Stimulated activated naive CD4-positive, alpha-beta T cell treated with Interleukin-2 at 50 U/mL for 16 hours (primary cell): ENCODE results near the gene MLH3.
A peak's percentile ranks its signal among the peaks of the same experiment; 100 is the strongest.
"Not testable (repeated sequence)": the region's sequence is repeated elsewhere in the genome, so short reads cannot be mapped to it uniquely, and the experiment has no call there.

Experiments used
- DNase-seq: peaks from one replicate; lab custom pipeline; 2025; lab: John Stamatoyannopoulos, UW

Gene MLH3

GRCh38 chr14:75050852-75051555, at the start of gene MLH3:
TSS of gene MLH3 (minus strand) at chr14:75051467. CDS start at chr14:75049655, 1,812 bp downstream.
- DNase-seq: peak; percentile 68

- no peak for DNase-seq
Observed at GRCh38 chr14:75098682-75099081, 47.4 kb upstream of the MLH3 start.

GRCh38 chr14:75098212-75098611, 46.9 kb upstream of the MLH3 start:
- DNase-seq: no peak

GRCh38 chr14:75096959-75097358, 45.7 kb upstream of the MLH3 start:
- no peak for DNase-seq

GRCh38 chr14:75095690-75096089, 44.4 kb upstream of the MLH3 start:
- no peak for DNase-seq

- DNase-seq: no peak
Observed at GRCh38 chr14:75094896-75095295, 43.6 kb upstream of the MLH3 start.

GRCh38 chr14:75092698-75093097, 41.4 kb upstream of the MLH3 start:
- no peak for DNase-seq

- no peak for DNase-seq
Observed at GRCh38 chr14:75091251-75091650, 40.0 kb upstream of the MLH3 start.

GRCh38 chr14:75090353-75090752, 39.1 kb upstream of the MLH3 start:
- no peak for DNase-seq

- no peak for DNase-seq
Observed at GRCh38 chr14:75088566-75089373, 37.5 kb upstream of the MLH3 start.

- no peak for DNase-seq
Observed at GRCh38 chr14:75088153-75088552, 36.9 kb upstream of the MLH3 start.

- DNase-seq: no peak
Observed at GRCh38 chr14:75084513-75084912, 33.2 kb upstream of the MLH3 start.

GRCh38 chr14:75083271-75083670, 32.0 kb upstream of the MLH3 start:
- no peak for DNase-seq

GRCh38 chr14:75081660-75082229, 30.5 kb upstream of the MLH3 start:
- no peak for DNase-seq

- no peak for DNase-seq
Observed at GRCh38 chr14:75079521-75079920, 28.3 kb upstream of the MLH3 start.

- no peak for DNase-seq
Observed at GRCh38 chr14:75077794-75078193, 26.5 kb upstream of the MLH3 start.

GRCh38 chr14:75070383-75070782, 19.1 kb upstream of the MLH3 start:
- DNase-seq: no peak

GRCh38 chr14:75069811-75070145, 18.5 kb upstream of the MLH3 start:
- DNase-seq: no peak

- DNase-seq: peak; percentile 53
Observed at GRCh38 chr14:75069121-75069810, 18.0 kb upstream of the MLH3 start, which contains the start of gene ZC2HC1C. TSS of gene ZC2HC1C (plus strand) at chr14:75069641. CDS start at chr14:75070574, 933 bp downstream.

GRCh38 chr14:75068294-75069120, 17.2 kb upstream of the MLH3 start:
- no peak for DNase-seq

GRCh38 chr14:75067765-75068164, 16.5 kb upstream of the MLH3 start:
- DNase-seq: not testable (repeated sequence)

- no peak for DNase-seq
Observed at GRCh38 chr14:75067212-75067611, 15.9 kb upstream of the MLH3 start.
